Neural cell (in vitro differentiated cells): ENCODE data around the gene FKBP1A.

Experiments used
- EP300 ChIP-seq: fragments of 450-650 bp; conservative IDR thresholded peaks from 2 replicates; pipeline ENCODE4 v1.6.1; 2014; ENCODE audit warnings: antibody characterized with exemption, mild to moderate bottlenecking, moderate library complexity; ENCODE audit not compliant: poor library complexity, severe bottlenecking
- EZH2 ChIP-seq: fragments of 200-600, 300-800 bp; shearing (Covaris generic), sonication (generic); IDR thresholded peaks from 2 replicates; pipeline ENCODE4 v1.6.1; 2014; ENCODE audit warnings: antibody characterized with exemption, low read length, borderline replicate concordance, mild to moderate bottlenecking; ENCODE audit not compliant: insufficient read depth, poor library complexity, severe bottlenecking
- MXI1 ChIP-seq: fragments of 450-650 bp; conservative IDR thresholded peaks from 2 replicates; pipeline ENCODE4 v1.6.1; 2014; ENCODE audit warnings: antibody characterized with exemption, mild to moderate bottlenecking; ENCODE audit not compliant: poor library complexity, severe bottlenecking
- POLR2AphosphoS5 ChIP-seq: IDR thresholded peaks from 2 replicates; pipeline ENCODE4 v1.6.1; 2012
- RAD21 ChIP-seq: fragments of 450-650 bp; conservative IDR thresholded peaks from 2 replicates; pipeline ENCODE4 v1.6.1; 2014; ENCODE audit warnings: antibody characterized with exemption, mild to moderate bottlenecking, moderate library complexity
- SMC3 ChIP-seq: fragments of 450-650 bp; conservative IDR thresholded peaks from 2 replicates; pipeline ENCODE4 v1.6.1; 2014; ENCODE audit warnings: antibody characterized with exemption, mild to moderate bottlenecking, moderate library complexity; ENCODE audit not compliant: poor library complexity
- TAF1 ChIP-seq: IDR thresholded peaks from 2 replicates; pipeline ENCODE4 v1.6.1; 2012; ENCODE audit warnings: low read depth
- TF ChIP-seq, protein P1 (sequence below): fragments of 450-650 bp; IDR thresholded peaks from 2 replicates; pipeline ENCODE4 v1.5.1; 2014; ENCODE audit warnings: antibody characterized with exemption, mild to moderate bottlenecking, moderate library complexity; ENCODE audit not compliant: poor library complexity, severe bottlenecking
- TF ChIP-seq, protein P2 (sequence below): IDR thresholded peaks from 2 replicates; pipeline ENCODE4 v1.6.1; 2012; ENCODE audit warnings: borderline replicate concordance

DNA sequence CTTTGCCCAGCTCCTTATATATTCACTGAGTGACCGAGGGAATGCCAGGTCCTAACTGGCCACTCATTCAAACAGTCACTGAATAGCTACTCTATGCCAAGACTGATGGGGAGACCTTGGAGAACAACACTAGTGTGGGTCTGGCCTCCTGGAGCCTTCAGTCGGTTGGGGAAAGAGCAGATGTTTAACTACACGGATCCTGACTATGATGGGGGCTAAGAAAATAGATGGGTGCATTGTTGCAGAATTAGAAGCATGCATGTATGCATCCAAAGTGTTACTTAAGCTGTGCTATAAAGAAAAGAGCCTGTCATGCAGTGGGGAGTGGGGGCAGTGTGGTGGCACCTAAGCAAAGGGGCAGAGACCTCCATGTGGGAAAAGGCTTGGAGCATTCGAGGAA is 6.5 kb downstream of the FKBP1A start:
- TF ChIP-seq, protein P1, sequence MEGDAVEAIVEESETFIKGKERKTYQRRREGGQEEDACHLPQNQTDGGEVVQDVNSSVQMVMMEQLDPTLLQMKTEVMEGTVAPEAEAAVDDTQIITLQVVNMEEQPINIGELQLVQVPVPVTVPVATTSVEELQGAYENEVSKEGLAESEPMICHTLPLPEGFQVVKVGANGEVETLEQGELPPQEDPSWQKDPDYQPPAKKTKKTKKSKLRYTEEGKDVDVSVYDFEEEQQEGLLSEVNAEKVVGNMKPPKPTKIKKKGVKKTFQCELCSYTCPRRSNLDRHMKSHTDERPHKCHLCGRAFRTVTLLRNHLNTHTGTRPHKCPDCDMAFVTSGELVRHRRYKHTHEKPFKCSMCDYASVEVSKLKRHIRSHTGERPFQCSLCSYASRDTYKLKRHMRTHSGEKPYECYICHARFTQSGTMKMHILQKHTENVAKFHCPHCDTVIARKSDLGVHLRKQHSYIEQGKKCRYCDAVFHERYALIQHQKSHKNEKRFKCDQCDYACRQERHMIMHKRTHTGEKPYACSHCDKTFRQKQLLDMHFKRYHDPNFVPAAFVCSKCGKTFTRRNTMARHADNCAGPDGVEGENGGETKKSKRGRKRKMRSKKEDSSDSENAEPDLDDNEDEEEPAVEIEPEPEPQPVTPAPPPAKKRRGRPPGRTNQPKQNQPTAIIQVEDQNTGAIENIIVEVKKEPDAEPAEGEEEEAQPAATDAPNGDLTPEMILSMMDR, result no peak
- TF ChIP-seq SMC3, result no peak
- TF ChIP-seq MXI1, result no peak
- TF ChIP-seq POLR2AphosphoS5, result no peak
- TF ChIP-seq RAD21, result no peak
- no peak for TF ChIP-seq EZH2
- TF ChIP-seq, protein P2, sequence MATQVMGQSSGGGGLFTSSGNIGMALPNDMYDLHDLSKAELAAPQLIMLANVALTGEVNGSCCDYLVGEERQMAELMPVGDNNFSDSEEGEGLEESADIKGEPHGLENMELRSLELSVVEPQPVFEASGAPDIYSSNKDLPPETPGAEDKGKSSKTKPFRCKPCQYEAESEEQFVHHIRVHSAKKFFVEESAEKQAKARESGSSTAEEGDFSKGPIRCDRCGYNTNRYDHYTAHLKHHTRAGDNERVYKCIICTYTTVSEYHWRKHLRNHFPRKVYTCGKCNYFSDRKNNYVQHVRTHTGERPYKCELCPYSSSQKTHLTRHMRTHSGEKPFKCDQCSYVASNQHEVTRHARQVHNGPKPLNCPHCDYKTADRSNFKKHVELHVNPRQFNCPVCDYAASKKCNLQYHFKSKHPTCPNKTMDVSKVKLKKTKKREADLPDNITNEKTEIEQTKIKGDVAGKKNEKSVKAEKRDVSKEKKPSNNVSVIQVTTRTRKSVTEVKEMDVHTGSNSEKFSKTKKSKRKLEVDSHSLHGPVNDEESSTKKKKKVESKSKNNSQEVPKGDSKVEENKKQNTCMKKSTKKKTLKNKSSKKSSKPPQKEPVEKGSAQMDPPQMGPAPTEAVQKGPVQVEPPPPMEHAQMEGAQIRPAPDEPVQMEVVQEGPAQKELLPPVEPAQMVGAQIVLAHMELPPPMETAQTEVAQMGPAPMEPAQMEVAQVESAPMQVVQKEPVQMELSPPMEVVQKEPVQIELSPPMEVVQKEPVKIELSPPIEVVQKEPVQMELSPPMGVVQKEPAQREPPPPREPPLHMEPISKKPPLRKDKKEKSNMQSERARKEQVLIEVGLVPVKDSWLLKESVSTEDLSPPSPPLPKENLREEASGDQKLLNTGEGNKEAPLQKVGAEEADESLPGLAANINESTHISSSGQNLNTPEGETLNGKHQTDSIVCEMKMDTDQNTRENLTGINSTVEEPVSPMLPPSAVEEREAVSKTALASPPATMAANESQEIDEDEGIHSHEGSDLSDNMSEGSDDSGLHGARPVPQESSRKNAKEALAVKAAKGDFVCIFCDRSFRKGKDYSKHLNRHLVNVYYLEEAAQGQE, result no peak
- TF ChIP-seq EP300, result no peak
- TF ChIP-seq TAF1, result no peak
